K562 (cell line): ENCODE data around the gene YIPF4. TPM values are rescaled to one million over a fixed set of nuclear protein-coding genes. Genes with fewer than 3 reads are reported as not detected.

Experiments used
- FOXK2 ChIP-seq, 2 experiments: fragments of 450-650 bp; IDR thresholded peaks in 1 of 2; conservative IDR thresholded peaks in 1 of 2; 2 replicates each; pipeline ENCODE4 v1.6.1; 2016; ENCODE audit warnings: low read depth in 2 of 2, mild to moderate bottlenecking in 1 of 2
- KLF10 ChIP-seq: fragments of 250-450 bp; sonication (Bioruptor Pico); IDR thresholded peaks from 2 replicates; pipeline ENCODE4 v1.6.1; 2021; ENCODE audit warnings: matching md5 sums
- LARP7 ChIP-seq: fragments of 450-650 bp; IDR thresholded peaks from 2 replicates; pipeline ENCODE4 v1.6.1; 2016
- NFYB ChIP-seq: IDR thresholded peaks from 2 replicates; pipeline ENCODE4 v1.6.1; 2011; ENCODE audit warnings: mild to moderate bottlenecking, moderate library complexity; ENCODE audit not compliant: insufficient read length; ENCODE audit errors: extremely low read depth
- PRMT5 ChIP-seq: sonication (generic); formaldehyde crosslinking; IDR thresholded peaks from 2 replicates; pipeline ENCODE4 v1.5.0; 2020; ENCODE audit warnings: missing genetic modification reagents
- SMAD2 ChIP-seq: fragments of 150-350 bp; IDR thresholded peaks from 2 replicates; pipeline ENCODE4 v1.6.1; 2014; ENCODE audit warnings: low read depth, mild to moderate bottlenecking, low read length
- TEAD4 ChIP-seq, 2 experiments: sonication (generic) in 1 of 2; formaldehyde crosslinking in 1 of 2; IDR thresholded peaks; 2 replicates each; pipeline versions ENCODE4 v1.6.1 to v1.8.0; 2012 to 2022; ENCODE audit warnings: borderline replicate concordance in 1 of 2, inconsistent platforms in 1 of 2, low read length in 1 of 2, mild to moderate bottlenecking in 1 of 2, missing genetic modification reagents in 1 of 2
- ZBED1 ChIP-seq: IDR thresholded peaks from 2 replicates; pipeline ENCODE4 v1.6.1; 2014
- ZNF143 ChIP-seq: sonication (generic); formaldehyde crosslinking; IDR thresholded peaks from 2 replicates; pipeline ENCODE4 v1.9.0; 2022; ENCODE audit warnings: mild to moderate bottlenecking, missing genetic modification reagents
- ZNF311 ChIP-seq: fragments of 250-450 bp; sonication (Bioruptor Pico); IDR thresholded peaks from 2 replicates; pipeline ENCODE4 v1.4.0; 2020; ENCODE audit warnings: mild to moderate bottlenecking, moderate library complexity
- ZNF347 ChIP-seq: fragments of 450-650 bp; formaldehyde crosslinking; IDR thresholded peaks from 2 replicates; pipeline ENCODE4 v1.4.0; 2020; ENCODE audit warnings: low read depth, mild to moderate bottlenecking, moderate library complexity
- ZNF696 ChIP-seq: fragments of 250-450 bp; sonication (Bioruptor Pico); conservative IDR thresholded peaks from 2 replicates; pipeline ENCODE4 v1.4.0; 2020; ENCODE audit warnings: mild to moderate bottlenecking, moderate library complexity
- ZNF785 ChIP-seq: fragments of 250-450 bp; sonication (Bioruptor Pico); IDR thresholded peaks from 2 replicates; pipeline ENCODE4 v1.4.0; 2020; ENCODE audit warnings: mild to moderate bottlenecking
- polyA plus RNA-seq, 8 experiments: library from polyadenylated mRNA; depleted of rRNA in 4 of 8; stranded (reverse) in 5 of 8; unstranded in 3 of 8; fragments of >200 nt; fragmentation: Nextera tagmentation in 2 of 8; fragmentation: Illumina TruSeq in 1 of 8; extraction: Ambion mirVana in 2 of 8; extraction: Trizol in 1 of 8; gene quantifications; 2 replicates each; pipeline versions ENCODE4 v1.2.1 to v1.2.3, GENCODE V29; 2011 to 2014; ENCODE audit warnings: inconsistent platforms in 1 of 8, missing spikeins in 1 of 8
- total RNA-seq, 7 experiments: library from RNA; depleted of rRNA in 6 of 7; stranded (reverse); fragments of >200 nt in 6 of 7; fragmentation: Illumina TruSeq in 2 of 7; extraction: Trizol in 2 of 7; gene quantifications; 2 replicates each; pipeline versions ENCODE4 v1.2.1 to v1.2.3, GENCODE V29; 2011 to 2021; ENCODE audit warnings: low replicate concordance in 1 of 7
- TF ChIP-seq, protein P1 (sequence below), 2 experiments: IDR thresholded peaks; 2 replicates each; pipeline ENCODE4 v1.6.1; 2011; ENCODE audit warnings: borderline replicate concordance in 1 of 2, control low read depth in 1 of 2, low read depth in 1 of 2, low read length in 1 of 2, mild to moderate bottlenecking in 1 of 2, mixed read lengths in 1 of 2, moderate library complexity in 1 of 2; ENCODE audit not compliant: insufficient read depth in 1 of 2, insufficient read length in 1 of 2, poor library complexity in 1 of 2, severe bottlenecking in 1 of 2; ENCODE audit errors: extremely low read depth in 1 of 2
- TF ChIP-seq, protein P2 (sequence below): fragments of 250-450 bp; sonication (Bioruptor Pico); IDR thresholded peaks from 2 replicates; pipeline ENCODE4 v1.8.0; 2021; ENCODE audit warnings: borderline replicate concordance, mild to moderate bottlenecking, moderate library complexity; ENCODE audit not compliant: poor library complexity, severe bottlenecking
- TF ChIP-seq, protein P3 (sequence below): fragments of 250-450 bp; sonication (Bioruptor Pico); IDR thresholded peaks from 2 replicates; pipeline ENCODE4 v1.4.0; 2020; ENCODE audit warnings: mild to moderate bottlenecking, moderate library complexity, borderline replicate concordance
- TF ChIP-seq, protein P4 (sequence below): fragments of 250-450 bp; sonication (Bioruptor Pico); IDR thresholded peaks from 2 replicates; pipeline ENCODE4 v1.5.0; 2020; ENCODE audit warnings: mild to moderate bottlenecking, borderline replicate concordance
- TF ChIP-seq, protein P5 (sequence below): fragments of 250-450 bp; sonication (Bioruptor Pico); IDR thresholded peaks from 2 replicates; pipeline ENCODE4 v1.5.0; 2021; ENCODE audit warnings: mild to moderate bottlenecking, borderline replicate concordance

YIPF4 gene
- total and polyA plus RNA-seq, 9 of the 15 experiments (the other 6 are each of a cell fraction or from before 2014, with no cell fraction given) = 4.9 to 46.9 (median 17.5) TPM

DNA sequence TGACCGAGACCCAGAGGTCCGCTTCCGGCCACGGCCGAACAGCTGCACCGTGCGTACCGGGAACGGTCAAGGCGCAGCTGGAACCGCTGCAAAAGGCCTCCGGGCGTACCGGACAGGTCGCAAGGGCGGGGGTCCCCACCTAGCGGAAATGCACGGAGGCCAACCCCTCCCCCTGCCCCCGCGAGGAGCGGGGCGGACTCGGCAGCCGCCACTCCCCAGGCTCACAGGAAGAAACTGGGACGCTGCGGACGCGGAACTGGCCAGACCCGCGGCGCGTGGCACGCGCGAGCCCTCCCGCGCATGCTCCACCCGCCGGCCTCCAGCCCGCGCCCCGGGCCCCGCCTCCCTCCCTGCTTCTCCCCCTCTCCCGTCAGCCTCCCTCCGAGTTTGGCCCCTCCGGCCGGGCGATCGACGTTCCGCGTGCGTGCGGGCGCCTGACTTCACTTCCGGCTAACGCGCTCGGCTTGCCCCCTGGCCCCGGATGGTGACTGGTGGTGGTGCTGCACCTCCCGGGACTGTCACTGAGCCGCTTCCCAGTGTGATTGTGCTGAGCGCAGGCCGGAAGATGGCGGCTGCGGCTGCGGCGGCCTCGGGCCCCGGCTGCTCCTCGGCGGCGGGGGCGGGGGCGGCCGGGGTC, 79.1 kb downstream of the YIPF4 start, which contains the start of gene BIRC6 (continued):
- TF ChIP-seq, protein P1, sequence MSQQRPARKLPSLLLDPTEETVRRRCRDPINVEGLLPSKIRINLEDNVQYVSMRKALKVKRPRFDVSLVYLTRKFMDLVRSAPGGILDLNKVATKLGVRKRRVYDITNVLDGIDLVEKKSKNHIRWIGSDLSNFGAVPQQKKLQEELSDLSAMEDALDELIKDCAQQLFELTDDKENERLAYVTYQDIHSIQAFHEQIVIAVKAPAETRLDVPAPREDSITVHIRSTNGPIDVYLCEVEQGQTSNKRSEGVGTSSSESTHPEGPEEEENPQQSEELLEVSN (IDR thresholded peaks at IDR 0.05; ENCODE audit: borderline replicate concordance in 1 of 2, extremely low read depth in 1 of 2, insufficient read depth in 1 of 2, insufficient read length in 1 of 2, low read depth in 1 of 2, low read length in 1 of 2, poor library complexity in 1 of 2, severe bottlenecking in 1 of 2) = peak; percentile 73 to 91
- no peak for TF ChIP-seq LARP7
- TF ChIP-seq PRMT5 (CRISPR knock-in tag) = no peak
- no peak for TF ChIP-seq ZNF311 (CRISPR knock-in tag)
- no peak for TF ChIP-seq ZNF696
- TF ChIP-seq ZNF347 (CRISPR knock-in tag) = no peak
- TF ChIP-seq, protein P2, sequence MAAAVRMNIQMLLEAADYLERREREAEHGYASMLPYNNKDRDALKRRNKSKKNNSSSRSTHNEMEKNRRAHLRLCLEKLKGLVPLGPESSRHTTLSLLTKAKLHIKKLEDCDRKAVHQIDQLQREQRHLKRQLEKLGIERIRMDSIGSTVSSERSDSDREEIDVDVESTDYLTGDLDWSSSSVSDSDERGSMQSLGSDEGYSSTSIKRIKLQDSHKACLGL (CRISPR knock-in tag) = no peak
- TF ChIP-seq, protein P3, sequence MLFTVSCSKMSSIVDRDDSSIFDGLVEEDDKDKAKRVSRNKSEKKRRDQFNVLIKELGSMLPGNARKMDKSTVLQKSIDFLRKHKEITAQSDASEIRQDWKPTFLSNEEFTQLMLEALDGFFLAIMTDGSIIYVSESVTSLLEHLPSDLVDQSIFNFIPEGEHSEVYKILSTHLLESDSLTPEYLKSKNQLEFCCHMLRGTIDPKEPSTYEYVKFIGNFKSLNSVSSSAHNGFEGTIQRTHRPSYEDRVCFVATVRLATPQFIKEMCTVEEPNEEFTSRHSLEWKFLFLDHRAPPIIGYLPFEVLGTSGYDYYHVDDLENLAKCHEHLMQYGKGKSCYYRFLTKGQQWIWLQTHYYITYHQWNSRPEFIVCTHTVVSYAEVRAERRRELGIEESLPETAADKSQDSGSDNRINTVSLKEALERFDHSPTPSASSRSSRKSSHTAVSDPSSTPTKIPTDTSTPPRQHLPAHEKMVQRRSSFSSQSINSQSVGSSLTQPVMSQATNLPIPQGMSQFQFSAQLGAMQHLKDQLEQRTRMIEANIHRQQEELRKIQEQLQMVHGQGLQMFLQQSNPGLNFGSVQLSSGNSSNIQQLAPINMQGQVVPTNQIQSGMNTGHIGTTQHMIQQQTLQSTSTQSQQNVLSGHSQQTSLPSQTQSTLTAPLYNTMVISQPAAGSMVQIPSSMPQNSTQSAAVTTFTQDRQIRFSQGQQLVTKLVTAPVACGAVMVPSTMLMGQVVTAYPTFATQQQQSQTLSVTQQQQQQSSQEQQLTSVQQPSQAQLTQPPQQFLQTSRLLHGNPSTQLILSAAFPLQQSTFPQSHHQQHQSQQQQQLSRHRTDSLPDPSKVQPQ (CRISPR knock-in tag) = no peak
- TF ChIP-seq ZNF143 (CRISPR knock-in tag) = no peak
- TF ChIP-seq KLF10 (CRISPR knock-in tag) = no peak
- no peak for TF ChIP-seq TEAD4 (IDR thresholded peaks at IDR 0.05; ENCODE audit: low read length)
- no peak for TF ChIP-seq TEAD4 (CRISPR knock-in tag; IDR thresholded peaks at IDR 0.05; ENCODE audit: borderline replicate concordance)
- TF ChIP-seq, protein P4, sequence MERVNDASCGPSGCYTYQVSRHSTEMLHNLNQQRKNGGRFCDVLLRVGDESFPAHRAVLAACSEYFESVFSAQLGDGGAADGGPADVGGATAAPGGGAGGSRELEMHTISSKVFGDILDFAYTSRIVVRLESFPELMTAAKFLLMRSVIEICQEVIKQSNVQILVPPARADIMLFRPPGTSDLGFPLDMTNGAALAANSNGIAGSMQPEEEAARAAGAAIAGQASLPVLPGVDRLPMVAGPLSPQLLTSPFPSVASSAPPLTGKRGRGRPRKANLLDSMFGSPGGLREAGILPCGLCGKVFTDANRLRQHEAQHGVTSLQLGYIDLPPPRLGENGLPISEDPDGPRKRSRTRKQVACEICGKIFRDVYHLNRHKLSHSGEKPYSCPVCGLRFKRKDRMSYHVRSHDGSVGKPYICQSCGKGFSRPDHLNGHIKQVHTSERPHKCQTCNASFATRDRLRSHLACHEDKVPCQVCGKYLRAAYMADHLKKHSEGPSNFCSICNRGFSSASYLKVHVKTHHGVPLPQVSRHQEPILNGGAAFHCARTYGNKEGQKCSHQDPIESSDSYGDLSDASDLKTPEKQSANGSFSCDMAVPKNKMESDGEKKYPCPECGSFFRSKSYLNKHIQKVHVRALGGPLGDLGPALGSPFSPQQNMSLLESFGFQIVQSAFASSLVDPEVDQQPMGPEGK (CRISPR knock-in tag) = no peak
- TF ChIP-seq SMAD2 = no peak
- TF ChIP-seq ZNF785 = no peak
- no peak; the same call in 1 of the 2 replicates for TF ChIP-seq ZBED1
- 0 out of 4 replicates have a peak, but pooled peaks of 1 of the 2 experiments have one; percentile 18 for TF ChIP-seq FOXK2 (conservative IDR thresholded peaks at IDR 0.05 in 1 of 2, IDR thresholded peaks at IDR 0.05 in 1 of 2; ENCODE audit: low read depth in 2 of 2)
- no peak for TF ChIP-seq NFYB
- TF ChIP-seq, protein P5, sequence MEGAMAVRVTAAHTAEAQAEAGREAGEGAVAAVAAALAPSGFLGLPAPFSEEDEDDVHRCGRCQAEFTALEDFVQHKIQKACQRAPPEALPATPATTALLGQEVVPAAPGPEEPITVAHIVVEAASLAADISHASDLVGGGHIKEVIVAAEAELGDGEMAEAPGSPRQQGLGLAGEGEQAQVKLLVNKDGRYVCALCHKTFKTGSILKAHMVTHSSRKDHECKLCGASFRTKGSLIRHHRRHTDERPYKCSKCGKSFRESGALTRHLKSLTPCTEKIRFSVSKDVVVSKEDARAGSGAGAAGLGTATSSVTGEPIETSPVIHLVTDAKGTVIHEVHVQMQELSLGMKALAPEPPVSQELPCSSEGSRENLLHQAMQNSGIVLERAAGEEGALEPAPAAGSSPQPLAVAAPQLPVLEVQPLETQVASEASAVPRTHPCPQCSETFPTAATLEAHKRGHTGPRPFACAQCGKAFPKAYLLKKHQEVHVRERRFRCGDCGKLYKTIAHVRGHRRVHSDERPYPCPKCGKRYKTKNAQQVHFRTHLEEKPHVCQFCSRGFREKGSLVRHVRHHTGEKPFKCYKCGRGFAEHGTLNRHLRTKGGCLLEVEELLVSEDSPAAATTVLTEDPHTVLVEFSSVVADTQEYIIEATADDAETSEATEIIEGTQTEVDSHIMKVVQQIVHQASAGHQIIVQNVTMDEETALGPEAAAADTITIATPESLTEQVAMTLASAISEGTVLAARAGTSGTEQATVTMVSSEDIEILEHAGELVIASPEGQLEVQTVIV (CRISPR knock-in tag) = no peak
